ENCODE measurements around the gene KRTAP4-9.
"Not testable (repeated sequence)": the region's sequence is repeated elsewhere in the genome, so short reads cannot be mapped to it uniquely, and the experiment has no call there.

KRTAP4-9 gene

DNA sequence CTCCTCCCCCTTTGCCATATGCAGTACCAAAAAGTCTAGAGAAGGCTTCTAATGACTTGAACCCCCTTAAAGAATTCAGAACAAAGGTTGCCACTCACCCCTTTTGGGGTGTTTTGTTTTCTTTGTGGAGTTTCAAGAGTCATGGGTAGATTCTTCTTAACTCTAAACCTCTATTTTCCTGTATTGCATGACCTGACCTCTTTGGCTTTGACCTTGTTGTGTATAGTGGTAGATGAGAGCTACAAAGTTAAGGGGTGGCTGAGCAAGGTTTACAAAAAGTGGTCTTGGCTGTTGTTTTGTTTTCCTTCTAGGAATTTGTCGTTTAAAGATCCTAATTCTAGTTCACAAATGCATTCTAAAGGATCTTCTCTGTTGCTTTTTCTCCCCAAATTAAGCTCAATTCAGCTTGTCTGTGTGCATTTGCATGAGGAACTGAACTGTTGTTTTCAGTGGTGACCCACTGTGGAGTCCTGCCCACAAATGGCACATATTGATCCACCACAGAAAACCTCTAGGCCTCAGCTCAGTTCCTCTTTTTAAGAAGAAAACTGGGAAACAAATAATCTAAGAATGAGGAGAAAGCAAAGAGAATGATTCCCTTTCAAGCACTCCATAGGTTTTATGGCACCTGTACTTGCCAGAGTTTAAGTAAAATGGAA lies 3.7 kb downstream of the KRTAP4-9 start:
- not testable (repeated sequence) for H3K4me1 ChIP-seq (ENCODE audit: control insufficient read depth in 5 of 5, insufficient read depth in 5 of 5, low read length in 5 of 5); H3K36me3 ChIP-seq (ENCODE audit: control insufficient read depth in 5 of 5, insufficient read depth in 5 of 5, low read length in 5 of 5); H3K27me3 ChIP-seq (ENCODE audit: control insufficient read depth in 5 of 5, insufficient read depth in 4 of 5, low read length in 5 of 5); H3K9ac ChIP-seq (ENCODE audit: low read length in 5 of 5); H3K9me3 ChIP-seq (ENCODE audit: control insufficient read depth in 5 of 5, low read length in 5 of 5); H3K27ac ChIP-seq (ENCODE audit: low read depth, low read length); H3K4me3 ChIP-seq (ENCODE audit: low read depth in 1 of 5, low read length in 5 of 5)

GRCh38 chr17:41111151-41111885 lies 6.1 kb downstream of the KRTAP4-9 start:
- Histone ChIP-seq H3K9me3 (ENCODE audit: control insufficient read depth in 5 of 5, low read length in 5 of 5) (peaks cover 0 to 2% (median 0%) of the 10 kb centered on the region in 5 donors), H3K9ac (ENCODE audit: low read length in 5 of 5) (no peak overlapping the region), H3K36me3 (ENCODE audit: control insufficient read depth in 5 of 5, insufficient read depth in 5 of 5, low read length in 5 of 5) (no peaks in the 10 kb centered on the region), H3K4me1 (ENCODE audit: control insufficient read depth in 5 of 5, insufficient read depth in 5 of 5, low read length in 5 of 5) (no peaks in the 10 kb centered on the region), H3K4me3 (ENCODE audit: low read depth in 1 of 5, low read length in 5 of 5) (no peak overlapping the region), H3K27ac (ENCODE audit: low read depth, low read length) (no peak overlapping the region), H3K27me3 (ENCODE audit: control insufficient read depth in 5 of 5, insufficient read depth in 4 of 5, low read length in 5 of 5) (peaks cover 0 to 3% (median 2%) of the 10 kb centered on the region in 5 donors)

DNA sequence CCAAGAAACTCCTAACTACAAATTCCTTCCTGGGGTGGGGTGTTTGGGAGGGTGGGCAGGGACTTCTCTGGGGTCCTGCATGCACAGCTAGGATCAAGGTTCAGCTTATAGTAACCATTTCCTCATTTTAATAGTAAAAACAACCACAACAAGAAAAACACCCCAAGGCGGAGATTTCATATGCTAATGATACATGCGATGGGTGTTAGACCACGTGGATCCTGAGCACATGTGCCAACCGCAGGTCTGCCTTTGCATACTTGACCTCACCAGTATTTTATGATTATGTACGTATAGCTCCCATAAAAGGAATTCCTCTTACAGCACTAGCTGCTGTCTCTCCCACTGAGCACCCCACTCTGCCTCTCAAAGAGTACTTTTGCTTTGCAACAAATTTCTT lies 11.1 kb downstream of the KRTAP4-9 start:
- H3K36me3 ChIP-seq (ENCODE audit: control insufficient read depth in 5 of 5, insufficient read depth in 5 of 5, low read length in 5 of 5), result no peaks in the 10 kb centered on the region
- no peak overlapping the region for H3K9ac ChIP-seq (ENCODE audit: low read length in 5 of 5)
- peaks cover 0 to 3% (median 0%) of the 10 kb centered on the region in 5 donors for H3K27me3 ChIP-seq (ENCODE audit: control insufficient read depth in 5 of 5, insufficient read depth in 4 of 5, low read length in 5 of 5)
- H3K9me3 ChIP-seq (ENCODE audit: control insufficient read depth in 5 of 5, low read length in 5 of 5), result peaks cover 0 to 2% (median 0%) of the 10 kb centered on the region in 5 donors
- H3K4me1 ChIP-seq (ENCODE audit: control insufficient read depth in 5 of 5, insufficient read depth in 5 of 5, low read length in 5 of 5), result peaks cover 0 to 4% (median 0%) of the 10 kb centered on the region in 5 donors
- no peak overlapping the region for H3K4me3 ChIP-seq (ENCODE audit: low read depth in 1 of 5, low read length in 5 of 5)
- H3K27ac ChIP-seq (ENCODE audit: low read depth, low read length), result no peak overlapping the region

DNA sequence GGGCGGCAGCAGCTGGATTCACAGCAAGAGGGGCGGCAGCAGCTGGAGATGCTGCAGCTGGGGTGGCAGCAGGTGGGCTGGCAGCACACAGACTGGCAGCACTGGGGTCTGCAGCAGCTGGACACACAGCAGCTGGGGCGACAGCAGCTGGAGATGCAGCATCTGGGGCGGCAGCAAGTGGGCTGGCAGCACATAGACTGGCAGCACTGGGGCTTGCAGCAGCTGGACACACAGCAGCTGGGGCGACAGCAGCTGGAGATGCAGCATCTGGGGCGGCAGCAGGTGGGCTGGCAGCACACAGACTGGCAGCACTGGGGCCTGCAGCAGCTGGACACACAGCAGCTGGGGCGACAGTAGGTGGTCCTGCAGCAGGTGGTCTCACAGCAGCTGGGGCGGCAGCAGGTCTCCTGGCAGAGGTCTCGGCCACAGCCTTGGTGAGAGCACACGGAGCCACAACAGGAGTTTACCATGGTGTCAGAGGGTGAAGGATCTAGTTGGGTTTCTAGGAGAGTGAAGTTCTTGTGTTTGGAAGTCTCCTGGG lies 12.7 kb downstream of the KRTAP4-9 start, which contains the start of gene KRTAP4-11:
KRTAP4-11 (minus strand) TSS at position 528 of the 541 bp plus-strand sequence; CDS start at position 470, 58 bp downstream.
- not testable (repeated sequence) for H3K9me3 ChIP-seq (ENCODE audit: control insufficient read depth in 5 of 5, low read length in 5 of 5); H3K4me1 ChIP-seq (ENCODE audit: control insufficient read depth in 5 of 5, insufficient read depth in 5 of 5, low read length in 5 of 5); H3K36me3 ChIP-seq (ENCODE audit: control insufficient read depth in 5 of 5, insufficient read depth in 5 of 5, low read length in 5 of 5); H3K27ac ChIP-seq (ENCODE audit: low read depth, low read length); H3K4me3 ChIP-seq (ENCODE audit: low read depth in 1 of 5, low read length in 5 of 5); H3K9ac ChIP-seq (ENCODE audit: low read length in 5 of 5); H3K27me3 ChIP-seq (ENCODE audit: control insufficient read depth in 5 of 5, insufficient read depth in 4 of 5, low read length in 5 of 5)

- H3K36me3 ChIP-seq (ENCODE audit: control insufficient read depth in 5 of 5, insufficient read depth in 5 of 5, low read length in 5 of 5), result no peaks in the 10 kb centered on the region
- no peak overlapping the region for H3K9ac ChIP-seq (ENCODE audit: low read length in 5 of 5)
- no peak overlapping the region for H3K4me3 ChIP-seq (ENCODE audit: low read depth in 1 of 5, low read length in 5 of 5)
- peaks cover 0 to 3% (median 0%) of the 10 kb centered on the region in 5 donors for H3K9me3 ChIP-seq (ENCODE audit: control insufficient read depth in 5 of 5, low read length in 5 of 5)
- peaks cover 0 to 4% (median 0%) of the 10 kb centered on the region in 5 donors for H3K4me1 ChIP-seq (ENCODE audit: control insufficient read depth in 5 of 5, insufficient read depth in 5 of 5, low read length in 5 of 5)
- no peak overlapping the region for H3K27ac ChIP-seq (ENCODE audit: low read depth, low read length)
- peaks cover 0 to 6% (median 0%) of the 10 kb centered on the region in 5 donors for H3K27me3 ChIP-seq (ENCODE audit: control insufficient read depth in 5 of 5, insufficient read depth in 4 of 5, low read length in 5 of 5)
These were observed 13.5 kb downstream of the KRTAP4-9 start for GRCh38 chr17:41118721-41119120.

- H3K9ac ChIP-seq (ENCODE audit: low read length in 5 of 5); H3K4me3 ChIP-seq (ENCODE audit: low read depth in 1 of 5, low read length in 5 of 5); H3K27me3 ChIP-seq (ENCODE audit: control insufficient read depth in 5 of 5, insufficient read depth in 4 of 5, low read length in 5 of 5); H3K27ac ChIP-seq (ENCODE audit: low read depth, low read length); H3K4me1 ChIP-seq (ENCODE audit: control insufficient read depth in 5 of 5, insufficient read depth in 5 of 5, low read length in 5 of 5); H3K9me3 ChIP-seq (ENCODE audit: control insufficient read depth in 5 of 5, low read length in 5 of 5); H3K36me3 ChIP-seq (ENCODE audit: control insufficient read depth in 5 of 5, insufficient read depth in 5 of 5, low read length in 5 of 5): not testable (repeated sequence)
These were observed 14.8 kb downstream of the KRTAP4-9 start for GRCh38 chr17:41119696-41120690.

DNA sequence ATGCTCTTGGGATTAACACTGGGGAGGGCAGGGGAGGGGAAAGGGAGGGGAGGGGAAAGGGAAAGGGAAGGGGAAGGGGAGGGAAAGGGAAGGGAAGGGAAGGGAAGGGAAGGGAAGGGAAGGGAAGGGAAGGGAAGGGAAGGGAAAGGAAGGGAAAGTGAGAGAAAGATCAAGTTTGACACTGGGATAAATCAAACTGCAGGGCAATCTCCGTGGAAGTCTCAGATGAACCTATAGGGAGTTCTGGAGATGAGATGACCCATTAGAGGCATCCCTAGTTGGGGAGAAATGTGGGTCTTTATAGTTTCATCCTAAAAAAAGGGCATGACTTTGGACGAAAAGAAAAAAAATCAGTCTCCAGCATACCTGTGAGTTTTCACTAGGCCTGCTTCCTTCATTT lies 16.6 kb downstream of the KRTAP4-9 start:
- Histone ChIP-seq H3K4me1 (ENCODE audit: control insufficient read depth in 5 of 5, insufficient read depth in 5 of 5, low read length in 5 of 5) (peaks cover 0 to 4% (median 0%) of the 10 kb centered on the region in 5 donors), H3K4me3 (ENCODE audit: low read depth in 1 of 5, low read length in 5 of 5) (no peak overlapping the region)

GRCh38 chr17:41123292-41123990 lies 18.3 kb downstream of the KRTAP4-9 start:
- not testable (repeated sequence) for H3K36me3 ChIP-seq (ENCODE audit: control insufficient read depth in 5 of 5, insufficient read depth in 5 of 5, low read length in 5 of 5); H3K9me3 ChIP-seq (ENCODE audit: control insufficient read depth in 5 of 5, low read length in 5 of 5); H3K9ac ChIP-seq (ENCODE audit: low read length in 5 of 5)

More for the DNA sequence above, 16.6 kb downstream of the KRTAP4-9 start:
- Histone ChIP-seq H3K27ac (ENCODE audit: low read depth, low read length) (no peak overlapping the region), H3K9ac (ENCODE audit: low read length in 5 of 5) (no peak overlapping the region), H3K27me3 (ENCODE audit: control insufficient read depth in 5 of 5, insufficient read depth in 4 of 5, low read length in 5 of 5) (peaks cover 0 to 3% (median 0%) of the 10 kb centered on the region in 5 donors), H3K9me3 (ENCODE audit: control insufficient read depth in 5 of 5, low read length in 5 of 5) (peaks cover 0 to 3% (median 0%) of the 10 kb centered on the region in 5 donors), H3K36me3 (ENCODE audit: control insufficient read depth in 5 of 5, insufficient read depth in 5 of 5, low read length in 5 of 5) (no peaks in the 10 kb centered on the region)

GRCh38 chr17:41123991-41124371 lies 18.8 kb downstream of the KRTAP4-9 start, which contains the start of gene KRTAP4-12:
Gene KRTAP4-12 (minus strand): TSS chr17:41124182. CDS start chr17:41124122, 60 bp downstream.
- not testable (repeated sequence) for H3K9ac ChIP-seq (ENCODE audit: low read length in 5 of 5); H3K27ac ChIP-seq (ENCODE audit: low read depth, low read length); H3K9me3 ChIP-seq (ENCODE audit: control insufficient read depth in 5 of 5, low read length in 5 of 5); H3K36me3 ChIP-seq (ENCODE audit: control insufficient read depth in 5 of 5, insufficient read depth in 5 of 5, low read length in 5 of 5); H3K4me1 ChIP-seq (ENCODE audit: control insufficient read depth in 5 of 5, insufficient read depth in 5 of 5, low read length in 5 of 5); H3K4me3 ChIP-seq (ENCODE audit: low read depth in 1 of 5, low read length in 5 of 5); H3K27me3 ChIP-seq (ENCODE audit: control insufficient read depth in 5 of 5, insufficient read depth in 4 of 5, low read length in 5 of 5)

More at GRCh38 chr17:41123292-41123990, 18.3 kb downstream of the KRTAP4-9 start:
- H3K4me3 ChIP-seq (ENCODE audit: low read depth in 1 of 5, low read length in 5 of 5); H3K27ac ChIP-seq (ENCODE audit: low read depth, low read length); H3K4me1 ChIP-seq (ENCODE audit: control insufficient read depth in 5 of 5, insufficient read depth in 5 of 5, low read length in 5 of 5); H3K27me3 ChIP-seq (ENCODE audit: control insufficient read depth in 5 of 5, insufficient read depth in 4 of 5, low read length in 5 of 5): not testable (repeated sequence)
